HG03342 (cell line): Measurements from ENCODE around the gene DDX50.
"Not testable (repeated sequence)": the region's sequence is repeated elsewhere in the genome, so short reads cannot be mapped to it uniquely, and the experiment has no call there.

ENCODE experiments used
- ATAC-seq: cut with Tn5 transposase; IDR thresholded peaks from one replicate; pipeline ENCODE4 v1.9.1; 2021; ENCODE audit warnings: mild to moderate bottlenecking, moderate library complexity; ENCODE audit not compliant: unreplicated experiment

Gene DDX50

GRCh38 chr10:68979738-68980137 lies 78.6 kb downstream of the DDX50 start:
- not testable (repeated sequence) for ATAC-seq

GRCh38 chr10:68981074-68981473 lies 80.0 kb downstream of the DDX50 start:
- no peak for ATAC-seq

- no peak for ATAC-seq
Measured at GRCh38 chr10:68982389-68982788, 81.3 kb downstream of the DDX50 start.

GRCh38 chr10:68987611-68988010 lies 86.5 kb downstream of the DDX50 start:
- ATAC-seq: no peak

GRCh38 chr10:68988530-68989316 lies 87.6 kb downstream of the DDX50 start, which contains the start of gene KIFBP:
TSS of gene KIFBP (plus strand) at chr10:68988803. CDS start at chr10:68988833, 30 bp downstream.
- peak; percentile 72 for ATAC-seq

GRCh38 chr10:68989317-68989990 lies 88.3 kb downstream of the DDX50 start:
- ATAC-seq: no peak

GRCh38 chr10:68992636-68993440 lies 91.7 kb downstream of the DDX50 start:
- ATAC-seq: no peak
